HEK293 (cell line): ENCODE data around the gene GDPD3.

Experiments used
- GFI1B ChIP-seq: fragments of 450-650 bp; formaldehyde crosslinking; IDR thresholded peaks from 2 replicates; pipeline ENCODE4 v1.5.1; 2016; ENCODE audit warnings: missing biosample characterization, missing genetic modification characterization
- HIC1 ChIP-seq: fragments of 450-650 bp; formaldehyde crosslinking; IDR thresholded peaks from 2 replicates; pipeline ENCODE4 v1.5.1; 2016; ENCODE audit warnings: missing biosample characterization, missing genetic modification characterization
- HOXD13 ChIP-seq: sonication (generic); formaldehyde crosslinking; IDR thresholded peaks from 2 replicates; pipeline ENCODE4 v1.8.0; 2022; ENCODE audit warnings: missing genetic modification reagents, borderline replicate concordance
- KLF16 ChIP-seq: fragments of 450-650 bp; formaldehyde crosslinking; IDR thresholded peaks from 2 replicates; pipeline ENCODE4 v1.5.1; 2017; ENCODE audit warnings: missing biosample characterization, missing genetic modification characterization
- ZBTB1 ChIP-seq: fragments of 450-650 bp; formaldehyde crosslinking; IDR thresholded peaks from 2 replicates; pipeline ENCODE4 v1.5.1; 2016; ENCODE audit warnings: missing biosample characterization, missing genetic modification characterization
- ZBTB11 ChIP-seq: fragments of 450-650 bp; formaldehyde crosslinking; conservative IDR thresholded peaks from 2 replicates; pipeline ENCODE4 v1.5.1; 2016; ENCODE audit warnings: low read depth, missing biosample characterization, missing genetic modification characterization
- ZBTB48 ChIP-seq: fragments of 450-650 bp; formaldehyde crosslinking; IDR thresholded peaks from 2 replicates; pipeline ENCODE4 v1.5.1; 2016; ENCODE audit warnings: missing biosample characterization, missing genetic modification characterization
- ZBTB49 ChIP-seq: fragments of 450-650 bp; formaldehyde crosslinking; IDR thresholded peaks from 2 replicates; pipeline ENCODE4 v1.5.1; 2016; ENCODE audit warnings: missing biosample characterization, missing genetic modification characterization, low read depth
- ZFP37 ChIP-seq: fragments of 450-650 bp; formaldehyde crosslinking; IDR thresholded peaks from 2 replicates; pipeline ENCODE4 v1.5.1; 2016; ENCODE audit warnings: missing biosample characterization, missing genetic modification characterization
- ZIC2 ChIP-seq: fragments of 450-650 bp; formaldehyde crosslinking; IDR thresholded peaks from 2 replicates; pipeline ENCODE4 v1.5.1; 2016; ENCODE audit warnings: missing biosample characterization, missing genetic modification characterization
- ZNF138 ChIP-seq: fragments of 450-650 bp; formaldehyde crosslinking; IDR thresholded peaks from 2 replicates; pipeline ENCODE4 v1.5.1; 2016; ENCODE audit warnings: missing biosample characterization, missing genetic modification characterization, borderline replicate concordance
- ZNF148 ChIP-seq: fragments of 450-650 bp; formaldehyde crosslinking; IDR thresholded peaks from 2 replicates; pipeline ENCODE4 v1.5.0; 2017; ENCODE audit warnings: missing biosample characterization, missing genetic modification characterization, borderline replicate concordance
- ZNF169 ChIP-seq: fragments of 450-650 bp; formaldehyde crosslinking; IDR thresholded peaks from 2 replicates; pipeline ENCODE4 v1.5.1; 2016; ENCODE audit warnings: missing biosample characterization, missing genetic modification characterization
- ZNF223 ChIP-seq: fragments of 450-650 bp; formaldehyde crosslinking; IDR thresholded peaks from 2 replicates; pipeline ENCODE4 v1.5.1; 2016; ENCODE audit warnings: missing biosample characterization, missing genetic modification characterization
- ZNF266 ChIP-seq: fragments of 450-650 bp; formaldehyde crosslinking; IDR thresholded peaks from 2 replicates; pipeline ENCODE4 v1.5.1; 2016; ENCODE audit warnings: missing biosample characterization, missing genetic modification characterization, low read depth
- ZNF302 ChIP-seq: fragments of 450-650 bp; formaldehyde crosslinking; IDR thresholded peaks from 2 replicates; pipeline ENCODE4 v1.5.1; 2016; ENCODE audit warnings: missing biosample characterization, missing genetic modification characterization, low read depth
- ZNF324 ChIP-seq: fragments of 450-650 bp; formaldehyde crosslinking; IDR thresholded peaks from 2 replicates; pipeline ENCODE4 v1.5.1; 2016; ENCODE audit warnings: missing biosample characterization, missing genetic modification characterization
- ZNF488 ChIP-seq: fragments of 450-650 bp; formaldehyde crosslinking; IDR thresholded peaks from 2 replicates; pipeline ENCODE4 v1.5.1; 2016; ENCODE audit warnings: missing biosample characterization, missing genetic modification characterization
- ZNF510 ChIP-seq: fragments of 450-650 bp; formaldehyde crosslinking; IDR thresholded peaks from 2 replicates; pipeline ENCODE4 v1.5.1; 2018; ENCODE audit warnings: mild to moderate bottlenecking, missing genetic modification characterization, missing biosample characterization; ENCODE audit not compliant: insufficient replicate concordance
- ZNF530 ChIP-seq: fragments of 450-650 bp; formaldehyde crosslinking; IDR thresholded peaks from 2 replicates; pipeline ENCODE4 v1.5.1; 2016; ENCODE audit warnings: low read depth, missing biosample characterization, missing genetic modification characterization
- ZNF560 ChIP-seq: fragments of 450-650 bp; formaldehyde crosslinking; IDR thresholded peaks from 2 replicates; pipeline ENCODE4 v1.5.1; 2017; ENCODE audit warnings: missing biosample characterization, missing genetic modification characterization, borderline replicate concordance
- ZNF623 ChIP-seq: fragments of 450-650 bp; formaldehyde crosslinking; IDR thresholded peaks from 2 replicates; pipeline ENCODE4 v1.5.1; 2016; ENCODE audit warnings: missing biosample characterization, missing genetic modification characterization
- ZNF626 ChIP-seq: fragments of 450-650 bp; sonication (Bioruptor Pico); formaldehyde crosslinking; IDR thresholded peaks from 2 replicates; pipeline ENCODE4 v1.5.1; 2018; ENCODE audit warnings: missing biosample characterization, missing genetic modification characterization, inconsistent platforms
- ZNF664 ChIP-seq: fragments of 450-650 bp; formaldehyde crosslinking; IDR thresholded peaks from 2 replicates; pipeline ENCODE4 v1.5.1; 2016; ENCODE audit warnings: missing biosample characterization, missing genetic modification characterization
- ZNF76 ChIP-seq: fragments of 450-650 bp; formaldehyde crosslinking; IDR thresholded peaks from 2 replicates; pipeline ENCODE4; 2016; ENCODE audit warnings: low read depth, missing biosample characterization, missing genetic modification characterization, borderline replicate concordance
- ZNF792 ChIP-seq: fragments of 450-650 bp; formaldehyde crosslinking; IDR thresholded peaks from 2 replicates; pipeline ENCODE4 v1.5.1; 2016; ENCODE audit warnings: missing biosample characterization, missing genetic modification characterization
- ZSCAN4 ChIP-seq: fragments of 450-650 bp; formaldehyde crosslinking; IDR thresholded peaks from 2 replicates; pipeline ENCODE4 v1.5.1; 2017; ENCODE audit warnings: missing biosample characterization, missing genetic modification characterization

The GDPD3 gene

GRCh38 chr16:30152517-30152916 lies 39.2 kb upstream of the GDPD3 start (continued):
- TF ChIP-seq ZBTB11 (tag by site-specific recombination) = peak; percentile 68
- TF ChIP-seq ZNF664 = peak; percentile 46; the same call in 1 of the 2 replicates
- no peak for TF ChIP-seq KLF16 (tag by site-specific recombination)
- TF ChIP-seq ZNF623 = peak; percentile 61
- TF ChIP-seq ZBTB49 (tag by site-specific recombination) = no peak
- no peak for TF ChIP-seq ZNF626 (tag by site-specific recombination)
- TF ChIP-seq ZSCAN4 (tag by site-specific recombination) = no peak
- TF ChIP-seq ZNF148 (tag by site-specific recombination) = no peak
- no peak for TF ChIP-seq ZNF302
- TF ChIP-seq ZNF169 (tag by site-specific recombination) = no peak
- TF ChIP-seq ZNF76 (tag by site-specific recombination) = no peak
- TF ChIP-seq ZBTB1 (tag by site-specific recombination) = no peak
- no peak for TF ChIP-seq ZNF792 (tag by site-specific recombination)
- TF ChIP-seq ZNF560 = peak; percentile 79
- no peak for TF ChIP-seq HOXD13 (CRISPR knock-in tag)
- no peak for TF ChIP-seq HIC1
- no peak for TF ChIP-seq ZBTB48 (tag by site-specific recombination)
- peak; percentile 48 for TF ChIP-seq ZNF510 (tag by site-specific recombination)
- no peak for TF ChIP-seq ZNF223
- no peak for TF ChIP-seq ZFP37
- no peak for TF ChIP-seq GFI1B (tag by site-specific recombination)
- 0 out of 2 replicates have a peak, but pooled peaks have one; percentile 9 for TF ChIP-seq ZNF530 (tag by site-specific recombination)
- TF ChIP-seq ZNF138 (tag by site-specific recombination) = no peak
- TF ChIP-seq ZIC2 = no peak
- TF ChIP-seq ZNF488 = no peak
- TF ChIP-seq ZNF266 (tag by site-specific recombination) = 0 out of 2 replicates have a peak, but pooled peaks have one; percentile 8
- no peak for TF ChIP-seq ZNF324
